ENCODE data around the gene SLC39A2.

Gene SLC39A2

DNA sequence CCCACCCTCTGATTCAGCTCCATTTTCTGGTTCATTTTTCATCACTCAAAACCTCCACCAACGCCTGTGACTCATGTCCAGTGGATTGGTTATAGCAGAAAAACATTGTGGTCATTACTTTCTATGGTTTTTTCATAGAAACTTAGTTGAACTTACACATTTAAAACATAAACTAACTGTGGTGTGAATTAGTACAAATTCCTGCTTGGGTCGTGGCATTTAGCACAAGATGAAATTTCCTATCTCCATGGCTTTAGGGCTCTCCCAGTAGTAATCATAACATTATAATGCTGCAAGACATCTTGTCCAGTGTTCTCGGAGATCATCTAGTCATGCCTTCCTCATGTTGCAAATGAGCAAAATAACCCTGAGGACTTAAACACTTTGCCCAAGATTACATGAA, 50.2 kb downstream of the SLC39A2 start:
- no peak for DNase-seq

DNA sequence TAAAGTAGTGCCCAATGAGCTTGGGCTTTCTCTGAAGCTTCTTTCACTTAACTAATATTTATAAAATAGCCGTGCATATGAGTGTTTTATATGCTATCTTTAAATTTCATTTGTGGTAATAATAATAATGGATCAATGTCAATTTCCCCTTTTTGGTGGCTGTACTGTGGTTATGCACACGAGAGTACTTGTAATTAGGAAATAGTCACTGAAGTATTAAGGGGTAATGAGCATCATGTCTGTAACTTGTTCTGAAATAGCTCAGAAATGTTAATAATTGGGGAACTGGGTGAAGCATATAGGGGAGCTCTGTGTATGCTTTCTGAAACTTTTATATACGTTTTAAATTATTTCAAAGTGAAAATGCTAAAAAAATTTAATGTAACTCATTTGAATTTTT, 51.5 kb downstream of the SLC39A2 start:
- DNase-seq: no peak

Measured in retina (tissue), 1 donor.